GM23338 (cell line): Measurements from ENCODE around the gene TSPYL4.

Source experiments
- EZH2 ChIP-seq: fragments of 200-600 bp; sonication (generic); IDR thresholded peaks from one replicate; pipeline ENCODE4 v1.8.0; 2017; ENCODE audit warnings: antibody characterized with exemption, mild to moderate bottlenecking, low read depth; ENCODE audit not compliant: unreplicated experiment
- EZH2phosphoT487 ChIP-seq: fragments of 200-600 bp; sonication (generic); IDR thresholded peaks from one replicate; pipeline ENCODE4 v1.8.1; 2018; ENCODE audit warnings: antibody characterized with exemption; ENCODE audit not compliant: unreplicated experiment
- NANOG ChIP-seq: IDR thresholded peaks from 2 replicates; pipeline ENCODE4 v1.6.1; 2016; ENCODE audit warnings: antibody characterized with exemption, borderline replicate concordance
- TF ChIP-seq, protein P1 (sequence below): IDR thresholded peaks from one replicate; pipeline ENCODE4 v1.6.1; 2018; ENCODE audit warnings: antibody characterized with exemption; ENCODE audit not compliant: unreplicated experiment
- TF ChIP-seq, protein P2 (sequence below), 2 experiments: fragments of 200-600 bp in 1 of 2; sonication (generic) in 1 of 2; conservative IDR thresholded peaks; 2 replicates each; pipeline versions ENCODE4 v1.5.1 to v1.6.1; 2016 to 2017; ENCODE audit warnings: antibody characterized with exemption in 2 of 2, low read depth in 2 of 2, mild to moderate bottlenecking in 2 of 2, moderate library complexity in 1 of 2

DNA sequence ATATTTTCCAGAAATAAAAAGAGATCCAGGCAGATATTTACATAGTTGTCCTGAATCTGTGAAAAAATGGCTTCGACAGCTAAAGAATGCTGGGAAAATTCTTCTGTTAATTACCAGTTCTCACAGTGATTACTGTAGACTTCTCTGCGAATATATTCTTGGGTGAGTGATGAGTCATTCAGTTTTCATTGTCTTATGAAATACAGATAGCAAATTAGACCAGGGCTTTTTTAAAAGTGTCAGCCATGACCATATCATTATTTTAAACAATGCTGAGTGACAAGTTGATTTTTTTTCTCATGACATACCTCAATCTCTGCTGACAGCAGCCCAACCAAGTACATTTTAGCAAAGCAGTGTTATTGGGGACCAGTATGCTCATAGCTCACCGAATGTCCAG is 32.8 kb downstream of the TSPYL4 start:
- TF ChIP-seq, protein P1, sequence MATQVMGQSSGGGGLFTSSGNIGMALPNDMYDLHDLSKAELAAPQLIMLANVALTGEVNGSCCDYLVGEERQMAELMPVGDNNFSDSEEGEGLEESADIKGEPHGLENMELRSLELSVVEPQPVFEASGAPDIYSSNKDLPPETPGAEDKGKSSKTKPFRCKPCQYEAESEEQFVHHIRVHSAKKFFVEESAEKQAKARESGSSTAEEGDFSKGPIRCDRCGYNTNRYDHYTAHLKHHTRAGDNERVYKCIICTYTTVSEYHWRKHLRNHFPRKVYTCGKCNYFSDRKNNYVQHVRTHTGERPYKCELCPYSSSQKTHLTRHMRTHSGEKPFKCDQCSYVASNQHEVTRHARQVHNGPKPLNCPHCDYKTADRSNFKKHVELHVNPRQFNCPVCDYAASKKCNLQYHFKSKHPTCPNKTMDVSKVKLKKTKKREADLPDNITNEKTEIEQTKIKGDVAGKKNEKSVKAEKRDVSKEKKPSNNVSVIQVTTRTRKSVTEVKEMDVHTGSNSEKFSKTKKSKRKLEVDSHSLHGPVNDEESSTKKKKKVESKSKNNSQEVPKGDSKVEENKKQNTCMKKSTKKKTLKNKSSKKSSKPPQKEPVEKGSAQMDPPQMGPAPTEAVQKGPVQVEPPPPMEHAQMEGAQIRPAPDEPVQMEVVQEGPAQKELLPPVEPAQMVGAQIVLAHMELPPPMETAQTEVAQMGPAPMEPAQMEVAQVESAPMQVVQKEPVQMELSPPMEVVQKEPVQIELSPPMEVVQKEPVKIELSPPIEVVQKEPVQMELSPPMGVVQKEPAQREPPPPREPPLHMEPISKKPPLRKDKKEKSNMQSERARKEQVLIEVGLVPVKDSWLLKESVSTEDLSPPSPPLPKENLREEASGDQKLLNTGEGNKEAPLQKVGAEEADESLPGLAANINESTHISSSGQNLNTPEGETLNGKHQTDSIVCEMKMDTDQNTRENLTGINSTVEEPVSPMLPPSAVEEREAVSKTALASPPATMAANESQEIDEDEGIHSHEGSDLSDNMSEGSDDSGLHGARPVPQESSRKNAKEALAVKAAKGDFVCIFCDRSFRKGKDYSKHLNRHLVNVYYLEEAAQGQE = no peak
- TF ChIP-seq, protein P2, sequence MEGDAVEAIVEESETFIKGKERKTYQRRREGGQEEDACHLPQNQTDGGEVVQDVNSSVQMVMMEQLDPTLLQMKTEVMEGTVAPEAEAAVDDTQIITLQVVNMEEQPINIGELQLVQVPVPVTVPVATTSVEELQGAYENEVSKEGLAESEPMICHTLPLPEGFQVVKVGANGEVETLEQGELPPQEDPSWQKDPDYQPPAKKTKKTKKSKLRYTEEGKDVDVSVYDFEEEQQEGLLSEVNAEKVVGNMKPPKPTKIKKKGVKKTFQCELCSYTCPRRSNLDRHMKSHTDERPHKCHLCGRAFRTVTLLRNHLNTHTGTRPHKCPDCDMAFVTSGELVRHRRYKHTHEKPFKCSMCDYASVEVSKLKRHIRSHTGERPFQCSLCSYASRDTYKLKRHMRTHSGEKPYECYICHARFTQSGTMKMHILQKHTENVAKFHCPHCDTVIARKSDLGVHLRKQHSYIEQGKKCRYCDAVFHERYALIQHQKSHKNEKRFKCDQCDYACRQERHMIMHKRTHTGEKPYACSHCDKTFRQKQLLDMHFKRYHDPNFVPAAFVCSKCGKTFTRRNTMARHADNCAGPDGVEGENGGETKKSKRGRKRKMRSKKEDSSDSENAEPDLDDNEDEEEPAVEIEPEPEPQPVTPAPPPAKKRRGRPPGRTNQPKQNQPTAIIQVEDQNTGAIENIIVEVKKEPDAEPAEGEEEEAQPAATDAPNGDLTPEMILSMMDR (conservative IDR thresholded peaks at IDR 0.05; ENCODE audit: low read depth in 2 of 2) = no peak
- no peak for TF ChIP-seq NANOG
- no peak for TF ChIP-seq EZH2phosphoT487
- TF ChIP-seq EZH2 = no peak
